Neural cell (in vitro differentiated cells): ENCODE measurements around the gene METTL26.

Experiments
- CTCF ChIP-seq: fragments of 450-650 bp; IDR thresholded peaks from 2 replicates; pipeline ENCODE4 v1.5.1; 2014; ENCODE audit warnings: antibody characterized with exemption, mild to moderate bottlenecking, moderate library complexity; ENCODE audit not compliant: poor library complexity, severe bottlenecking
- EP300 ChIP-seq: fragments of 450-650 bp; conservative IDR thresholded peaks from 2 replicates; pipeline ENCODE4 v1.6.1; 2014; ENCODE audit warnings: antibody characterized with exemption, mild to moderate bottlenecking, moderate library complexity; ENCODE audit not compliant: poor library complexity, severe bottlenecking
- EZH2 ChIP-seq: fragments of 200-600, 300-800 bp; shearing (Covaris generic), sonication (generic); IDR thresholded peaks from 2 replicates; pipeline ENCODE4 v1.6.1; 2014; ENCODE audit warnings: antibody characterized with exemption, low read length, borderline replicate concordance, mild to moderate bottlenecking; ENCODE audit not compliant: insufficient read depth, poor library complexity, severe bottlenecking
- MXI1 ChIP-seq: fragments of 450-650 bp; conservative IDR thresholded peaks from 2 replicates; pipeline ENCODE4 v1.6.1; 2014; ENCODE audit warnings: antibody characterized with exemption, mild to moderate bottlenecking; ENCODE audit not compliant: poor library complexity, severe bottlenecking
- POLR2AphosphoS5 ChIP-seq: IDR thresholded peaks from 2 replicates; pipeline ENCODE4 v1.6.1; 2012
- RAD21 ChIP-seq: fragments of 450-650 bp; conservative IDR thresholded peaks from 2 replicates; pipeline ENCODE4 v1.6.1; 2014; ENCODE audit warnings: antibody characterized with exemption, mild to moderate bottlenecking, moderate library complexity
- REST ChIP-seq: IDR thresholded peaks from 2 replicates; pipeline ENCODE4 v1.6.1; 2012; ENCODE audit warnings: borderline replicate concordance
- TAF1 ChIP-seq: IDR thresholded peaks from 2 replicates; pipeline ENCODE4 v1.6.1; 2012; ENCODE audit warnings: low read depth

DNA sequence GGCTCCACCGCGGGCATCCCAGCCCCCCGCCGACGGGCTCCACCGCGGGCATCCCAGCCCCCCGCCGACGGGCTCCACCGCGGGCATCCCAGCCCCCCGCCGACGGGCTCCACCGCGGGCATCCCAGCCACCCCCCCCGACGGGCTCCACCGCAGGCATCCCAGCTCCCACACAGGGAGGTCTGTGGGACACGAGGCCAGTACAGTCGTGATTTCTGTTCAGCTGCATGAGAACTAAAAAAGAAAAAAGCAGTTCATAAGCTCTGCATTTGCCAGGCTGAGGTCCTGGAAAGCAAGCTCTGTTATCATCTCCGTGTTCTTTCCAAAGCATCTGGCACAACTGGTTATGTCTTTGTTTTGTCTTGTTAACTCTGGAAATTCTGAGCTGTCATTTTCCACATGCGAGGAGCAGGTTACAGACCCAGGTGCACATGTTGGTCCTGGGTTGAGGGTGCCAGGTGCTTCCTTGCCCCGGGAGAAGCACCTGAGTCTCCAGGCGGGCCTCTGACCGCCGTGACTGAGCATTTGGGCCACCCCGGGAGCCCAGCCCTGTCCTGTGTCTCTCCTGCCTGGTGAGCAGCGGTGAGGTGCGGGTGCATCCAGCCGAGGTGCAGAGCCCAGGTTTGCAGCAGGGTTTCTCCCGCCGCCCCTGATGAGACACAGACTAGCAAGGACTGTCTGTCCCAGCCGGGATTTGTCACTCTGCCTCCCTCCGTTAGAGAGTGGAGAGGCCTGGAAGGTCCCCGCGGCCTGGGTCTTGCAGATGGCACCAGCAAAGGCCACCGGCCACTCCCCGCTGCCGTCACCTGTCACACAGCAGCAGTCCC lies 15.2 kb downstream of the METTL26 start:
- TF ChIP-seq CTCF (no peak), POLR2AphosphoS5 (no peak), REST (no peak), RAD21 (no peak), EZH2 (no peak), TAF1 (no peak), EP300 (no peak), MXI1 (no peak)
